HL-60/S4 treated with phorbol 12-myristate 13-acetate at 8.2 ng/mL for 4 days and 3 days (cell line): ENCODE measurements around the gene FAM200B.

Experiments
- in situ Hi-C: fragments of 300-500 bp; cut with MboI; formaldehyde crosslinking; loops from 2 replicates; pipeline ENCODE4 v1.15.0; 2022; ENCODE audit warnings: low sequenced_read_pairs

Gene FAM200B

GRCh38 chr4:15681372-15682241 lies at the start of gene FAM200B:
Gene FAM200B, plus strand, starts transcription at chr4:15681827. Its CDS starts 5,151 bp downstream, at chr4:15686978.
- in situ Hi-C loops, result no loop called here

GRCh38 chr4:15636818-15637217 lies 44.8 kb upstream of the FAM200B start:
- in situ Hi-C loops, result loop anchor here (25.0 kb wide), 1 partner anchor 400 kb away; no protein-coding TSS in a partner anchor

GRCh38 chr4:15638418-15638817 lies 43.2 kb upstream of the FAM200B start:
- in situ Hi-C loops, result loop anchor here (25.0 kb wide), 1 partner anchor 401 kb away; no protein-coding TSS in a partner anchor

- in situ Hi-C loops, result loop anchor here (25.0 kb wide), 1 partner anchor 411 kb away; no protein-coding TSS in a partner anchor
Observed at GRCh38 chr4:15648600-15648999, 33.0 kb upstream of the FAM200B start.

GRCh38 chr4:15649914-15650545 lies 31.6 kb upstream of the FAM200B start:
- in situ Hi-C loops, result loop anchor here (25.0 kb wide), 1 partner anchor 413 kb away; no protein-coding TSS in a partner anchor

- in situ Hi-C loops, result no loop called here
Observed at GRCh38 chr4:15651676-15652075, 30.0 kb upstream of the FAM200B start.

- in situ Hi-C loops, result no loop called here
Observed at GRCh38 chr4:15652191-15652590, 29.4 kb upstream of the FAM200B start.

- in situ Hi-C loops, result no loop called here
Observed at GRCh38 chr4:15652841-15653240, 28.8 kb upstream of the FAM200B start.

- in situ Hi-C loops, result no loop called here
Observed at GRCh38 chr4:15653420-15653819, 28.2 kb upstream of the FAM200B start.

GRCh38 chr4:15653864-15654592 lies 27.6 kb upstream of the FAM200B start:
- in situ Hi-C loops, result no loop called here

- in situ Hi-C loops, result no loop called here
Observed at GRCh38 chr4:15654593-15655222, 26.9 kb upstream of the FAM200B start.

GRCh38 chr4:15655223-15656037 lies 26.2 kb upstream of the FAM200B start, which contains the start of gene FBXL5:
Gene FBXL5, minus strand, starts transcription at chr4:15655357. Its CDS starts 70 bp downstream, at chr4:15655287.
- in situ Hi-C loops, result no loop called here

GRCh38 chr4:15656038-15656470 lies 25.6 kb upstream of the FAM200B start:
- in situ Hi-C loops, result no loop called here

GRCh38 chr4:15657366-15657765 lies 24.3 kb upstream of the FAM200B start:
- in situ Hi-C loops, result no loop called here

GRCh38 chr4:15658136-15658770 lies 23.4 kb upstream of the FAM200B start:
- in situ Hi-C loops, result no loop called here

GRCh38 chr4:15658781-15659180 lies 22.8 kb upstream of the FAM200B start:
- in situ Hi-C loops, result no loop called here

GRCh38 chr4:15659768-15660570 lies 21.7 kb upstream of the FAM200B start:
- in situ Hi-C loops, result no loop called here

GRCh38 chr4:15665753-15666365 lies 15.8 kb upstream of the FAM200B start:
- in situ Hi-C loops, result no loop called here
